MM.1S (cell line): ENCODE data around the gene FOXK2.

Experiments
- DNase-seq: peaks from one replicate; pipeline ENCODE4 v3.0.0-alpha.2; 2015
- H2AFZ ChIP-seq: fragments of 300-600 bp; sonication (generic); 2 replicates; pipeline ENCODE4 v1.6.0; 2016; ENCODE audit warnings: antibody characterized with exemption, low read length
- H3F3A ChIP-seq: fragments of 300-600 bp; sonication (generic); 2 replicates; pipeline ENCODE4 v1.6.1; 2016; ENCODE audit warnings: mild to moderate bottlenecking, antibody characterized with exemption, low read length, moderate library complexity, mixed read lengths; ENCODE audit not compliant: insufficient read depth
- H3K27ac ChIP-seq: fragments of 300-600 bp; sonication (generic); 2 replicates; pipeline ENCODE4 v1.5.1; 2016; ENCODE audit warnings: mild to moderate bottlenecking, low read length
- H3K27me3 ChIP-seq: fragments of 300-600 bp; sonication (generic); replicated peaks from 2 replicates; pipeline ENCODE4 v1.6.0; 2016; ENCODE audit warnings: low read length; ENCODE audit not compliant: insufficient read depth
- H3K36me3 ChIP-seq: fragments of 300-600 bp; sonication (generic); replicated peaks from 2 replicates; pipeline ENCODE4 v1.6.1; 2016; ENCODE audit warnings: mild to moderate bottlenecking, low read length, mixed read lengths; ENCODE audit not compliant: insufficient read depth
- H3K4me1 ChIP-seq: fragments of 300-600 bp; sonication (generic); 2 replicates; pipeline ENCODE4 v1.6.1; 2016; ENCODE audit warnings: low read length, mixed read lengths
- H3K4me2 ChIP-seq: fragments of 300-600 bp; sonication (generic); 2 replicates; pipeline ENCODE4 v1.6.0; 2016; ENCODE audit warnings: low read depth, low read length
- H3K4me3 ChIP-seq: fragments of 300-600 bp; sonication (generic); 2 replicates; pipeline ENCODE4 v1.5.1; 2016; ENCODE audit warnings: low read length, mixed read lengths
- H3K79me2 ChIP-seq: fragments of 300-600 bp; sonication (generic); 2 replicates; pipeline ENCODE4 v1.6.1; 2016; ENCODE audit warnings: mixed run types, low read length, mixed read lengths
- H3K9ac ChIP-seq: fragments of 300-600 bp; sonication (generic); 2 replicates; pipeline ENCODE4 v1.6.1; 2016; ENCODE audit warnings: low read length, mixed read lengths
- H3K9me2 ChIP-seq: fragments of 300-600 bp; sonication (generic); replicated peaks from 2 replicates; pipeline ENCODE4 v1.6.1; 2016; ENCODE audit warnings: mild to moderate bottlenecking, low read length, mixed read lengths; ENCODE audit not compliant: insufficient read depth
- H3K9me3 ChIP-seq: fragments of 300-600 bp; sonication (generic); replicated peaks from 2 replicates; pipeline ENCODE4 v1.6.1; 2016; ENCODE audit warnings: mild to moderate bottlenecking, low read length, mixed read lengths; ENCODE audit not compliant: insufficient read depth
- H4K20me1 ChIP-seq: fragments of 300-600 bp; sonication (generic); 2 replicates; pipeline ENCODE4 v1.6.1; 2016; ENCODE audit warnings: mild to moderate bottlenecking, low read length, moderate library complexity, mixed read lengths; ENCODE audit not compliant: insufficient read depth
- CTCF ChIP-seq: fragments of 300-600 bp; sonication (generic); IDR thresholded peaks from 2 replicates; pipeline ENCODE4 v1.5.1; 2016; ENCODE audit warnings: antibody characterized with exemption, low read length, mixed read lengths
- EZH2 ChIP-seq: fragments of 300-600 bp; sonication (generic); optimal IDR thresholded peaks from 2 replicates; pipeline ENCODE3; 2017; ENCODE audit warnings: low read depth, mild to moderate bottlenecking, antibody characterized with exemption, low read length, mixed read lengths
- EZH2phosphoT487 ChIP-seq: fragments of 300-600 bp; sonication (generic); IDR thresholded peaks from 2 replicates; pipeline ENCODE4 v1.6.1; 2018; ENCODE audit warnings: antibody characterized with exemption, low read length

Gene FOXK2

GRCh38 chr17:82589851-82590180 is 70.3 kb downstream of the FOXK2 start:
- Histone ChIP-seq H2AFZ (no peak overlapping the region), H3K9me3 (no peaks in the 10 kb centered on the region), H3F3A (peaks cover 26% of the 10 kb centered on the region), H3K9ac (no peak overlapping the region), H3K36me3 (0 out of 2 replicates have a peak, but pooled peaks cover 4% of the 10 kb centered on the region), H4K20me1 (no peaks in the 10 kb centered on the region), H3K4me1 (no peaks in the 10 kb centered on the region), H3K9me2 (no peaks in the 10 kb centered on the region), H3K27me3 (no peaks in the 10 kb centered on the region), H3K79me2 (peaks cover 20% of the 10 kb centered on the region), H3K4me2 (no peak overlapping the region), H3K27ac (no peak overlapping the region), H3K4me3 (no peak overlapping the region)
- DNase-seq, result no peak
- TF ChIP-seq EZH2 (no peak), EZH2phosphoT487 (no peak), CTCF (no peak)

GRCh38 chr17:82590216-82590615 is 70.7 kb downstream of the FOXK2 start:
- no peaks in the 10 kb centered on the region for H3K9me2 ChIP-seq
- no peaks in the 10 kb centered on the region for H4K20me1 ChIP-seq
- H3K79me2 ChIP-seq, result peaks cover 20% of the 10 kb centered on the region
- H3K27me3 ChIP-seq, result no peaks in the 10 kb centered on the region
- no peak for TF ChIP-seq CTCF
- TF ChIP-seq EZH2phosphoT487, result no peak
- no peak for TF ChIP-seq EZH2
- H3K9ac ChIP-seq, result no peak overlapping the region
- no peaks in the 10 kb centered on the region for H3K9me3 ChIP-seq
- H3K4me2 ChIP-seq, result no peak overlapping the region
- H3F3A ChIP-seq, result peaks cover 26% of the 10 kb centered on the region
- H3K4me3 ChIP-seq, result no peak overlapping the region
- no peak overlapping the region for H2AFZ ChIP-seq
- H3K27ac ChIP-seq, result no peak overlapping the region
- H3K4me1 ChIP-seq, result no peaks in the 10 kb centered on the region
- no peak for DNase-seq
- H3K36me3 ChIP-seq, result 0 out of 2 replicates have a peak, but pooled peaks cover 4% of the 10 kb centered on the region

DNA sequence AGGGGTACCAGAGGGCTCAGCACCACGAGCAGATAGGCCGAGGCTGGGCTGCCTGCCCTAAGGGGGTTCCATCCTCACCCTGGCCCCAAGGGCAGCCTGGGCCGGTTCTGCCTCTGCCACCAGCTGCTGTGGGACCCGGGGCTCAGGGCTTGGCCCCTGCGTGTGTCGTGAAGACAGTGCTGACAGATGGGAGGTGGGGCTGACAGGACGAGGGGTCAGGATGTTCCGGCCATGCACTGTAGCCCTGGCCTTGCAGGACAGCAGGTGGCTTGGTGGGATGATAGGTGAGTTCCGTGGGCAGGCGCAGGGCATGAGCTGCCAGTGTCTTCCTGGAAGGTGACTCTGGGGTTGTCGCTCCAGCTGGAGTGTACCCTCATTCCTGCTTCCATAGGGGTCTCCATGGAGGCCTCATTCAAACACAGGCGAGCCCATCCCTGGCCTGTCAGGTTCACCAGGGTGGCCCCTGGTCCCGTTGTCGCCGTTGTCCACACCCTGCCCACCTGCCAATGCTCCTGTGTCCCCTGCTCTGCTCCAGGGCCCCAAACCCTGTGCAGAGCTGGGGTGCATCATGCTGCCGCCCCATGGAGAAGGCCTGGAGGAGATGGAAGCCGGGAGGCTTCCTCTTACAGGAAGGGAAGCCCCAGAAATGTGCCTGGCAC is 71.5 kb downstream of the FOXK2 start:
- Histone ChIP-seq H3K4me2 (no peak overlapping the region), H3K9me3 (no peaks in the 10 kb centered on the region), H3K4me1 (no peaks in the 10 kb centered on the region), H3K9me2 (no peaks in the 10 kb centered on the region), H3K4me3 (no peak overlapping the region), H3K27me3 (no peaks in the 10 kb centered on the region), H3K36me3 (no peaks in the 10 kb centered on the region), H3K79me2 (peaks cover 25% of the 10 kb centered on the region), H4K20me1 (no peaks in the 10 kb centered on the region), H3K27ac (no peak overlapping the region), H2AFZ (no peak overlapping the region), H3F3A (peaks cover 26% of the 10 kb centered on the region), H3K9ac (no peak overlapping the region)
- DNase-seq, result no peak
- no peak for TF ChIP-seq EZH2phosphoT487

GRCh38 chr17:82592289-82592766 is 72.8 kb downstream of the FOXK2 start:
- H3K4me1 ChIP-seq, result no peaks in the 10 kb centered on the region
- H3K9me3 ChIP-seq, result no peaks in the 10 kb centered on the region
- TF ChIP-seq EZH2phosphoT487, result no peak
- no peak for TF ChIP-seq CTCF
- no peak for TF ChIP-seq EZH2
- peaks cover 4% of the 10 kb centered on the region; the same call in 1 of the 2 replicates for H3K36me3 ChIP-seq
- no peak overlapping the region for H3K4me2 ChIP-seq
- peaks cover 37% of the 10 kb centered on the region for H3K79me2 ChIP-seq
- no peaks in the 10 kb centered on the region for H4K20me1 ChIP-seq
- H3K27me3 ChIP-seq, result no peaks in the 10 kb centered on the region
- H2AFZ ChIP-seq, result no peak overlapping the region
- peak overlapping the region; percentile 34; the same call in 1 of the 2 replicates for H3K27ac ChIP-seq
- no peak overlapping the region for H3K4me3 ChIP-seq
- no peak overlapping the region for H3K9ac ChIP-seq
- H3K9me2 ChIP-seq, result no peaks in the 10 kb centered on the region
- no peak for DNase-seq
- H3F3A ChIP-seq, result peaks cover 26% of the 10 kb centered on the region
